ENCODE measurements around the gene GAREM1. TPM values are rescaled to one million over a fixed set of nuclear protein-coding genes. Genes with fewer than 3 reads are reported as not detected.
A peak's percentile ranks its signal among the peaks of the same experiment; 100 is the strongest.

The GAREM1 gene
- total and polyA plus RNA-seq, 4 donors = 1.5 to 7.5 (median 2.0) TPM

DNA sequence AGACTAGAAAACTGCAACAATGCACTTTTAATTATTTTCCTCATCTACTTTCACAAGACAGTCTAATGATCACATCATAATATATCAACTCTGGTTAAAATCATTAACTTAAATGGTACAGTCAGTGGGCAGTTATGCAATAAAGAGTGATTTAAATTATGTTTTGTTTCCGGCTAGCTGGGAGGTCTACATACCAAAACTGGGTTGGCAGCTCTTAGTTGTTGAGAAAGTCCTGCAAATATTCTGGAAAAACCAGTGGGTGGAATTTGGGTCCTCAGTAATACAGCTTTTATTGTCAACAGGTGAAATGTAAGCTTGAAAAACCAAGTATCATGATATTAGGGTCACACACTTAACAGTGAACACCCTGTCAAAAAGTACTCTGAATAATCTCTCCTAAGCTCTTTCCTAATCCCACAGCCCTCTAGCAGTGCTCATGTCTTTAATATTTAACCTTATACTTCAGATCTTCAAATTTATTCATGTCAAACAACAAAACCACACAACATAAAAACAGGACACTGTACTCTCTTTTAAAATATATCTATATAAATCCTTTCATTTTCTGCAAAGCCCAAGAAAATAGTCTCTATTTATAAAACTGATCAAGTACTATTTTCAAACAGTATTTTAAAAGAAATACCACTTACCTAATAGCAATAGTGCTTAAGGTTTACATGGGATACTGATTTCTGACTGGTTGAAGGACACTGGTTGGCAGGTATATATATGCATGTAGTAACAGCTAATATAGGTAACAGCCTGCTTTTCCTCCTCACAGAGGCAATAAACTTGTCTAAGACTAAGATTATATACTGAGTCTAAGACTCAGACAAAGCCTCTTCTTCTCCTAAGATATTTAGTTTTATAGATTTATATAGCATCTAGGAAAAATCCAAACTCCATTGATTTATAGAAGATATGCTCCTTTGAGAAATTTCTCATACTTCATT lies 103.8 kb downstream of the GAREM1 start:
- no peaks in the 10 kb centered on the region for H3K27me3 ChIP-seq (ENCODE audit: control insufficient read depth in 4 of 4, insufficient read depth in 4 of 4, low read length in 3 of 4)
- TF ChIP-seq SP1 (IDR thresholded peaks at IDR 0.05) = peak; percentile 44
- TF ChIP-seq, protein P1, sequence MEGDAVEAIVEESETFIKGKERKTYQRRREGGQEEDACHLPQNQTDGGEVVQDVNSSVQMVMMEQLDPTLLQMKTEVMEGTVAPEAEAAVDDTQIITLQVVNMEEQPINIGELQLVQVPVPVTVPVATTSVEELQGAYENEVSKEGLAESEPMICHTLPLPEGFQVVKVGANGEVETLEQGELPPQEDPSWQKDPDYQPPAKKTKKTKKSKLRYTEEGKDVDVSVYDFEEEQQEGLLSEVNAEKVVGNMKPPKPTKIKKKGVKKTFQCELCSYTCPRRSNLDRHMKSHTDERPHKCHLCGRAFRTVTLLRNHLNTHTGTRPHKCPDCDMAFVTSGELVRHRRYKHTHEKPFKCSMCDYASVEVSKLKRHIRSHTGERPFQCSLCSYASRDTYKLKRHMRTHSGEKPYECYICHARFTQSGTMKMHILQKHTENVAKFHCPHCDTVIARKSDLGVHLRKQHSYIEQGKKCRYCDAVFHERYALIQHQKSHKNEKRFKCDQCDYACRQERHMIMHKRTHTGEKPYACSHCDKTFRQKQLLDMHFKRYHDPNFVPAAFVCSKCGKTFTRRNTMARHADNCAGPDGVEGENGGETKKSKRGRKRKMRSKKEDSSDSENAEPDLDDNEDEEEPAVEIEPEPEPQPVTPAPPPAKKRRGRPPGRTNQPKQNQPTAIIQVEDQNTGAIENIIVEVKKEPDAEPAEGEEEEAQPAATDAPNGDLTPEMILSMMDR (IDR thresholded peaks at IDR 0.05; ENCODE audit: low read depth, low read length, missing input control) = no peak
- peak in 1 of 2 donors; percentile 13 for TF ChIP-seq RAD21 (IDR thresholded peaks at IDR 0.05)
- H3K4me1 ChIP-seq (ENCODE audit: control insufficient read depth in 4 of 4, insufficient read depth in 4 of 4, low read length in 3 of 4) = peaks cover 4 to 39% (median 24%) of the 10 kb centered on the region in 4 donors
- H3K9me3 ChIP-seq (ENCODE audit: control insufficient read depth in 4 of 4, low read length in 3 of 4) = no peaks in the 10 kb centered on the region
- H3K36me3 ChIP-seq (ENCODE audit: control insufficient read depth in 4 of 4, insufficient read depth in 3 of 4, low read depth in 1 of 4, low read length in 3 of 4) = no peaks in the 10 kb centered on the region
- H3K4me3 ChIP-seq (ENCODE audit: low read depth in 1 of 3, low read length in 3 of 3) = no peak overlapping the region
- no peak for DNase-seq (ENCODE audit: low spot score)
- H3K9ac ChIP-seq (ENCODE audit: low read depth in 1 of 2, low read length in 2 of 2) = no peak overlapping the region
- 36% methylated on average over 1 of the region's 1 CpG for WGBS
- H3K27ac ChIP-seq (ENCODE audit: low read depth in 1 of 2, low read length in 2 of 2) = peak overlapping the region; percentile 39 to 63

DNA sequence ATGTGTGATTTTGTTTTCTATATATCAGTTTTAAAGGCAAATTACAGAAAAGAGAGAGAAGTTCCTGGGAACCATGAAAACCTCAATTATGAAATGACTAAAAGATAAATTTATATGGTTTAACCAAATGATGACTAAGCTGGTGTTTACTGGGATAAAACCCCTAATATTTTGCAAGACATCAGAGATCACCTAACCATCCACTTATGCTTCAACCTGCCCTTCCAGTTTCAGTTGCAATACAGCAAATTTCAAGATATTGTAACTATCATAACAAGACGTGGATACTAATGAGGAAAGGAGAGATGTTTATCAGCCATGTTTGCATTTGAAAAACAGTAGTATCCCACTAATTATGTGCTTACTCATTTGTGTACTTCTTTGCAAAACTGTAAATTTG lies 108.2 kb downstream of the GAREM1 start:
- 93% methylated on average over 1 of the region's 1 CpG for WGBS
- no peak for TF ChIP-seq EGR1 (IDR thresholded peaks at IDR 0.05; ENCODE audit: low read depth in 2 of 2)
- TF ChIP-seq, protein P2, sequence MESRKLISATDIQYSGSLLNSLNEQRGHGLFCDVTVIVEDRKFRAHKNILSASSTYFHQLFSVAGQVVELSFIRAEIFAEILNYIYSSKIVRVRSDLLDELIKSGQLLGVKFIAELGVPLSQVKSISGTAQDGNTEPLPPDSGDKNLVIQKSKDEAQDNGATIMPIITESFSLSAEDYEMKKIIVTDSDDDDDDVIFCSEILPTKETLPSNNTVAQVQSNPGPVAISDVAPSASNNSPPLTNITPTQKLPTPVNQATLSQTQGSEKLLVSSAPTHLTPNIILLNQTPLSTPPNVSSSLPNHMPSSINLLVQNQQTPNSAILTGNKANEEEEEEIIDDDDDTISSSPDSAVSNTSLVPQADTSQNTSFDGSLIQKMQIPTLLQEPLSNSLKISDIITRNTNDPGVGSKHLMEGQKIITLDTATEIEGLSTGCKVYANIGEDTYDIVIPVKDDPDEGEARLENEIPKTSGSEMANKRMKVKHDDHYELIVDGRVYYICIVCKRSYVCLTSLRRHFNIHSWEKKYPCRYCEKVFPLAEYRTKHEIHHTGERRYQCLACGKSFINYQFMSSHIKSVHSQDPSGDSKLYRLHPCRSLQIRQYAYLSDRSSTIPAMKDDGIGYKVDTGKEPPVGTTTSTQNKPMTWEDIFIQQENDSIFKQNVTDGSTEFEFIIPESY (IDR thresholded peaks at IDR 0.05) = no peak
- TF ChIP-seq, protein P3, sequence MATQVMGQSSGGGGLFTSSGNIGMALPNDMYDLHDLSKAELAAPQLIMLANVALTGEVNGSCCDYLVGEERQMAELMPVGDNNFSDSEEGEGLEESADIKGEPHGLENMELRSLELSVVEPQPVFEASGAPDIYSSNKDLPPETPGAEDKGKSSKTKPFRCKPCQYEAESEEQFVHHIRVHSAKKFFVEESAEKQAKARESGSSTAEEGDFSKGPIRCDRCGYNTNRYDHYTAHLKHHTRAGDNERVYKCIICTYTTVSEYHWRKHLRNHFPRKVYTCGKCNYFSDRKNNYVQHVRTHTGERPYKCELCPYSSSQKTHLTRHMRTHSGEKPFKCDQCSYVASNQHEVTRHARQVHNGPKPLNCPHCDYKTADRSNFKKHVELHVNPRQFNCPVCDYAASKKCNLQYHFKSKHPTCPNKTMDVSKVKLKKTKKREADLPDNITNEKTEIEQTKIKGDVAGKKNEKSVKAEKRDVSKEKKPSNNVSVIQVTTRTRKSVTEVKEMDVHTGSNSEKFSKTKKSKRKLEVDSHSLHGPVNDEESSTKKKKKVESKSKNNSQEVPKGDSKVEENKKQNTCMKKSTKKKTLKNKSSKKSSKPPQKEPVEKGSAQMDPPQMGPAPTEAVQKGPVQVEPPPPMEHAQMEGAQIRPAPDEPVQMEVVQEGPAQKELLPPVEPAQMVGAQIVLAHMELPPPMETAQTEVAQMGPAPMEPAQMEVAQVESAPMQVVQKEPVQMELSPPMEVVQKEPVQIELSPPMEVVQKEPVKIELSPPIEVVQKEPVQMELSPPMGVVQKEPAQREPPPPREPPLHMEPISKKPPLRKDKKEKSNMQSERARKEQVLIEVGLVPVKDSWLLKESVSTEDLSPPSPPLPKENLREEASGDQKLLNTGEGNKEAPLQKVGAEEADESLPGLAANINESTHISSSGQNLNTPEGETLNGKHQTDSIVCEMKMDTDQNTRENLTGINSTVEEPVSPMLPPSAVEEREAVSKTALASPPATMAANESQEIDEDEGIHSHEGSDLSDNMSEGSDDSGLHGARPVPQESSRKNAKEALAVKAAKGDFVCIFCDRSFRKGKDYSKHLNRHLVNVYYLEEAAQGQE (IDR thresholded peaks at IDR 0.05) = no peak
- TF ChIP-seq, protein P1 (IDR thresholded peaks at IDR 0.05; ENCODE audit: low read depth, low read length, missing input control) = no peak
- no peak for TF ChIP-seq HNF4A (conservative IDR thresholded peaks at IDR 0.05)
- no peak for TF ChIP-seq JUND (IDR thresholded peaks at IDR 0.05)
- no peak for TF ChIP-seq FOXA1 (IDR thresholded peaks at IDR 0.05)
- Histone ChIP-seq H3K27ac (ENCODE audit: low read depth in 1 of 2, low read length in 2 of 2) (no peak overlapping the region), H3K9ac (ENCODE audit: low read depth in 1 of 2, low read length in 2 of 2) (no peak overlapping the region), H3K4me1 (ENCODE audit: control insufficient read depth in 4 of 4, insufficient read depth in 4 of 4, low read length in 3 of 4) (peaks cover 11 to 20% (median 13%) of the 10 kb centered on the region in 4 donors), H3K4me3 (ENCODE audit: low read depth in 1 of 3, low read length in 3 of 3) (no peak overlapping the region), H3K27me3 (ENCODE audit: control insufficient read depth in 4 of 4, insufficient read depth in 4 of 4, low read length in 3 of 4) (no peaks in the 10 kb centered on the region), H3K36me3 (ENCODE audit: control insufficient read depth in 4 of 4, insufficient read depth in 3 of 4, low read depth in 1 of 4, low read length in 3 of 4) (no peaks in the 10 kb centered on the region), H3K9me3 (ENCODE audit: control insufficient read depth in 4 of 4, low read length in 3 of 4) (no peaks in the 10 kb centered on the region)
- no peak for DNase-seq (ENCODE audit: low spot score)
